Measurements from ENCODE around the gene GRIA2.

GRCh38 chr4:157231525-157231924, 11.0 kb downstream of the GRIA2 start:
- TF ChIP-seq CTCF (IDR thresholded peaks at IDR 0.05; ENCODE audit: low read length) (no peak), EZH2 (optimal IDR thresholded peaks at IDR 0.05; ENCODE audit: low read depth, low read length) (no peak)

All from MM.1S (cell line).